Aorta (tissue), 5 donors: ENCODE results near the gene HDAC5. TPM values are rescaled to one million over a fixed set of nuclear protein-coding genes. Genes with fewer than 3 reads are reported as not detected.

Experiments used
- ATAC-seq: fragments of 200-7000 bp; cut with Tn5 transposase; one replicate; pipeline ENCODE4 v1.9.1; 2022; ENCODE audit warnings: moderate library complexity; ENCODE audit not compliant: low FRiP score
- DNase-seq, 2 donors: peaks; one replicate each; pipeline ENCODE4 v3.0.0-alpha.2; 2020
- H3K27ac ChIP-seq, 2 donors: one replicate each; pipeline ENCODE4 v1.5.1; 2013; ENCODE audit warnings: low read length in 2 of 2, mild to moderate bottlenecking in 2 of 2, moderate library complexity in 2 of 2, control low read depth in 1 of 2, inconsistent platforms in 1 of 2, low read depth in 1 of 2
- H3K27me3 ChIP-seq, 2 donors: one replicate each; pipeline ENCODE4 v1.6.1; 2013; ENCODE audit warnings: control low read depth in 1 of 2, low read length in 1 of 2, mild to moderate bottlenecking in 1 of 2, moderate library complexity in 1 of 2; ENCODE audit not compliant: insufficient read depth in 2 of 2, control insufficient read depth in 1 of 2
- H3K36me3 ChIP-seq, 2 donors: one replicate each; pipeline ENCODE4 v1.6.1; 2013; ENCODE audit warnings: control low read depth in 1 of 2, low read length in 1 of 2, mild to moderate bottlenecking in 1 of 2; ENCODE audit not compliant: insufficient read depth in 2 of 2, control insufficient read depth in 1 of 2
- H3K4me1 ChIP-seq, 2 donors: one replicate each; pipeline ENCODE4 v1.6.1; 2013; ENCODE audit warnings: low read length in 2 of 2, control low read depth in 1 of 2, mild to moderate bottlenecking in 1 of 2, moderate library complexity in 1 of 2; ENCODE audit not compliant: insufficient read depth in 2 of 2, control insufficient read depth in 1 of 2
- H3K4me3 ChIP-seq, 2 donors: one replicate each; pipeline ENCODE4 v1.5.1; 2013; ENCODE audit warnings: low read length in 2 of 2, control low read depth in 1 of 2, mild to moderate bottlenecking in 1 of 2
- H3K9me3 ChIP-seq: one replicate; pipeline ENCODE4 v1.6.1; 2013; ENCODE audit warnings: mild to moderate bottlenecking, low read length; ENCODE audit not compliant: control insufficient read depth
- WGBS, 2 donors: extraction: QIAGEN DNeasy Blood & Tissue Kit; methylation state at CpG; one replicate each; pipeline ENCODE4 v1.1.7; 2013; 5-methylcytosine and 5-hydroxymethylcytosine counted together
- intact Hi-C, 2 donors: fragments of 100-400 bp; cut with DNase I; formaldehyde crosslinking; loops; one replicate each; pipeline versions ENCODE4 v1.14.2 to v1.15.0; 2022
- polyA plus RNA-seq, 2 donors: library from polyadenylated mRNA; stranded (reverse); fragments of 200-250 nt; gene quantifications; one replicate each; pipeline ENCODE4 v1.2.3, GENCODE V29; 2013
- total RNA-seq, 2 donors: library from RNA; stranded (reverse); fragmentation: NEBNext Ultra II Directional; extraction: Animal tissue kit (Norgen Biotek cat#: 25700); gene quantifications; one replicate each; pipeline ENCODE4 v1.2.1, GENCODE V29; 2021
- donor health status: healthy with polysubstance abuse.
- donor health status: Bipolar disorder and iron deficiency.
- donor health status: DM: no; HTN: no; CAD: no.
- donor health status: DM: no; HTN: no; CAD: no.
- donor health status: DM: yes; HTN: yes; CAD: no.

Gene HDAC5
- total and polyA plus RNA-seq, 4 donors: 28.9 to 83.4 (median 76.2) TPM

- H3K27ac ChIP-seq: no peak overlapping the region
- 48 to 49% methylated on average over 22 to 23 of the region's 23 CpGs for WGBS, 2 donors
- H3K4me3 ChIP-seq: no peak overlapping the region
- no peaks in the 10 kb centered on the region for H3K9me3 ChIP-seq
- DNase-seq (no peak), ATAC-seq (no peak)
- no peaks in the 10 kb centered on the region for H3K27me3 ChIP-seq
- intact Hi-C loops: no loop called here
- H3K4me1 ChIP-seq: no peaks in the 10 kb centered on the region
- peaks cover 0 to 21% of the 10 kb centered on the region in 2 donors for H3K36me3 ChIP-seq
Measured at GRCh38 chr17:44086364-44087311, 36.8 kb downstream of the HDAC5 start.

- H3K4me1 ChIP-seq: no peaks in the 10 kb centered on the region
- no peaks in the 10 kb centered on the region for H3K9me3 ChIP-seq
- no peak overlapping the region for H3K4me3 ChIP-seq
- intact Hi-C loops: no loop called here
- no peaks in the 10 kb centered on the region for H3K27me3 ChIP-seq
- DNase-seq: no peak
- WGBS, 2 donors: 73 to 74% methylated on average over 5 of the region's 5 CpGs
- peaks cover 0 to 15% of the 10 kb centered on the region in 2 donors for H3K36me3 ChIP-seq
- no peak overlapping the region for H3K27ac ChIP-seq
- no peak for ATAC-seq
Measured at GRCh38 chr17:44085908-44086307, 37.5 kb downstream of the HDAC5 start.

GRCh38 chr17:44084921-44085320 is 38.5 kb downstream of the HDAC5 start:
- H3K27me3 ChIP-seq: no peaks in the 10 kb centered on the region
- no peak overlapping the region for H3K4me3 ChIP-seq
- H3K9me3 ChIP-seq: no peaks in the 10 kb centered on the region
- no peak for ATAC-seq
- H3K36me3 ChIP-seq: peaks cover 0 to 15% of the 10 kb centered on the region in 2 donors
- intact Hi-C loops: no loop called here
- no peak overlapping the region for H3K27ac ChIP-seq
- 84% methylated on average over 7 of the region's 7 CpGs for WGBS, 2 donors
- no peak for DNase-seq
- no peaks in the 10 kb centered on the region for H3K4me1 ChIP-seq

GRCh38 chr17:44084131-44084538 is 39.3 kb downstream of the HDAC5 start:
- Histone ChIP-seq H3K4me3 (no peak overlapping the region), H3K36me3 (peaks cover 0 to 15% of the 10 kb centered on the region in 2 donors), H3K4me1 (no peaks in the 10 kb centered on the region), H3K27me3 (no peaks in the 10 kb centered on the region), H3K9me3 (no peaks in the 10 kb centered on the region), H3K27ac (no peak overlapping the region)
- intact Hi-C loops: no loop called here
- DNase-seq: no peak
- 53 to 60% methylated on average over 10 of the region's 10 CpGs for WGBS, 2 donors
- ATAC-seq: peak; percentile 6

- ATAC-seq: no peak
- H3K27me3 ChIP-seq: no peaks in the 10 kb centered on the region
- intact Hi-C loops: no loop called here
- H3K4me3 ChIP-seq: no peak overlapping the region
- H3K27ac ChIP-seq: no peak overlapping the region
- H3K4me1 ChIP-seq: no peaks in the 10 kb centered on the region
- peaks cover 0 to 16% of the 10 kb centered on the region in 2 donors for H3K36me3 ChIP-seq
- no peaks in the 10 kb centered on the region for H3K9me3 ChIP-seq
- no peak for DNase-seq
- WGBS, 2 donors: 80 to 81% methylated on average over 12 of the region's 12 CpGs
Measured at GRCh38 chr17:44083250-44083849, 40.1 kb downstream of the HDAC5 start.

- H3K9me3 ChIP-seq: no peaks in the 10 kb centered on the region
- H3K36me3 ChIP-seq: peaks cover 0 to 18% of the 10 kb centered on the region in 2 donors
- ATAC-seq (no peak), DNase-seq (peak in 1 of 2 donors; percentile 26)
- H3K27ac ChIP-seq: no peak overlapping the region
- H3K4me1 ChIP-seq: no peaks in the 10 kb centered on the region
- intact Hi-C loops: no loop called here
- H3K27me3 ChIP-seq: no peaks in the 10 kb centered on the region
- no peak overlapping the region for H3K4me3 ChIP-seq
- WGBS, 2 donors: 73 to 75% methylated on average over 21 of the region's 21 CpGs
Measured at GRCh38 chr17:44082256-44082927, 41.0 kb downstream of the HDAC5 start.

- H3K9me3 ChIP-seq: no peaks in the 10 kb centered on the region
- no peak overlapping the region for H3K27ac ChIP-seq
- no peaks in the 10 kb centered on the region for H3K27me3 ChIP-seq
- no peaks in the 10 kb centered on the region for H3K4me1 ChIP-seq
- intact Hi-C loops: no loop called here
- ATAC-seq (no peak), DNase-seq (no peak)
- H3K4me3 ChIP-seq: no peak overlapping the region
- peaks cover 0 to 16% of the 10 kb centered on the region in 2 donors for H3K36me3 ChIP-seq
- WGBS, 2 donors: 89% methylated on average over 3 of the region's 3 CpGs
Measured at GRCh38 chr17:44081681-44082080, 41.8 kb downstream of the HDAC5 start.

- H3K27ac ChIP-seq: no peak overlapping the region
- intact Hi-C loops: no loop called here
- DNase-seq: peak in 1 of 2 donors; percentile 35
- H3K4me1 ChIP-seq: no peaks in the 10 kb centered on the region
- H3K36me3 ChIP-seq: peaks cover 0 to 13% of the 10 kb centered on the region in 2 donors
- H3K9me3 ChIP-seq: no peaks in the 10 kb centered on the region
- H3K27me3 ChIP-seq: no peaks in the 10 kb centered on the region
- no peak for ATAC-seq
- 81% methylated on average over 18 of the region's 18 CpGs for WGBS, 2 donors
- H3K4me3 ChIP-seq: no peak overlapping the region
Measured at GRCh38 chr17:44079877-44080821, 43.3 kb downstream of the HDAC5 start.
